ENCODE measurements around the gene CDK5RAP3. TPM values are rescaled to one million over a fixed set of nuclear protein-coding genes. Genes with fewer than 3 reads are reported as not detected.

Gene CDK5RAP3
- total and polyA plus RNA-seq, 2 experiments from 2014 or later = 92.6 to 106 TPM

DNA sequence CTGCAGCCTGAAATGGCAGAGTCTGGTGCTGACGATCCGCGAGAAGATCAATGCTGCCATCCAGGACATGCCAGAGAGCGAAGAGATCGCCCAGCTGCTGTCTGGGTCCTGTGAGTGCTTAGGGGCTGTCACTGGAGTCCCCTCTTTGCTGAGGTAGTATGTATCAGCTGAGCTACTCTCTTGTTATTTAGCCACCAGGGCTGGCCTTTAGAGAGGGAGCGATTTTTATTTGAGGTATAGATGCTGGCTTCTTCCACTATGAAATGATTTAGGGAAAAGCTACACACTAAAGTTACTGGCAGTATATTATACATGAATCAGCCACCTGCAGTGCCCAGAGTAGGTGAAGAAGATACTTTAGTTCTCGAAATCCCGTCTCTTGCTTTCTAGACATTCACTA lies 2.6 kb downstream of the CDK5RAP3 start:
- DNase-seq (ENCODE audit: low spot score) (no peak), ATAC-seq (no peak)
- no peaks in the 10 kb centered on the region for H3K9me2 ChIP-seq (ENCODE audit: insufficient read depth)
- H3F3A ChIP-seq (replicated peaks; ENCODE audit: low read depth) = peaks cover 3% of the 10 kb centered on the region; the same call in 1 of the 2 replicates
- Mint-ChIP-seq H3K4me3 (no peak overlapping the region), H3K27ac (no peak overlapping the region), H3K27me3 (ENCODE audit: insufficient read depth, low read depth, poor library complexity) (peaks cover 13% of the 10 kb centered on the region), H3K4me1 (peaks cover 4% of the 10 kb centered on the region), H3K36me3 (ENCODE audit: low read depth) (peaks cover 50% of the 10 kb centered on the region), H3K9me3 (no peaks in the 10 kb centered on the region)
- no peak overlapping the region for H3K4me2 ChIP-seq
- no peaks in the 10 kb centered on the region for H3K36me3 ChIP-seq (ENCODE audit: insufficient read depth)
- TF ChIP-seq ZNF114 (CRISPR knock-in tag; IDR thresholded peaks at IDR 0.05) (no peak), EZH2phosphoT487 (IDR thresholded peaks at IDR 0.05; ENCODE audit: unreplicated experiment) (no peak)
- TF ChIP-seq, protein P1, sequence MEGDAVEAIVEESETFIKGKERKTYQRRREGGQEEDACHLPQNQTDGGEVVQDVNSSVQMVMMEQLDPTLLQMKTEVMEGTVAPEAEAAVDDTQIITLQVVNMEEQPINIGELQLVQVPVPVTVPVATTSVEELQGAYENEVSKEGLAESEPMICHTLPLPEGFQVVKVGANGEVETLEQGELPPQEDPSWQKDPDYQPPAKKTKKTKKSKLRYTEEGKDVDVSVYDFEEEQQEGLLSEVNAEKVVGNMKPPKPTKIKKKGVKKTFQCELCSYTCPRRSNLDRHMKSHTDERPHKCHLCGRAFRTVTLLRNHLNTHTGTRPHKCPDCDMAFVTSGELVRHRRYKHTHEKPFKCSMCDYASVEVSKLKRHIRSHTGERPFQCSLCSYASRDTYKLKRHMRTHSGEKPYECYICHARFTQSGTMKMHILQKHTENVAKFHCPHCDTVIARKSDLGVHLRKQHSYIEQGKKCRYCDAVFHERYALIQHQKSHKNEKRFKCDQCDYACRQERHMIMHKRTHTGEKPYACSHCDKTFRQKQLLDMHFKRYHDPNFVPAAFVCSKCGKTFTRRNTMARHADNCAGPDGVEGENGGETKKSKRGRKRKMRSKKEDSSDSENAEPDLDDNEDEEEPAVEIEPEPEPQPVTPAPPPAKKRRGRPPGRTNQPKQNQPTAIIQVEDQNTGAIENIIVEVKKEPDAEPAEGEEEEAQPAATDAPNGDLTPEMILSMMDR (conservative IDR thresholded peaks at IDR 0.05; ENCODE audit: low read depth in 2 of 2) = no peak
- TF ChIP-seq, protein P2, sequence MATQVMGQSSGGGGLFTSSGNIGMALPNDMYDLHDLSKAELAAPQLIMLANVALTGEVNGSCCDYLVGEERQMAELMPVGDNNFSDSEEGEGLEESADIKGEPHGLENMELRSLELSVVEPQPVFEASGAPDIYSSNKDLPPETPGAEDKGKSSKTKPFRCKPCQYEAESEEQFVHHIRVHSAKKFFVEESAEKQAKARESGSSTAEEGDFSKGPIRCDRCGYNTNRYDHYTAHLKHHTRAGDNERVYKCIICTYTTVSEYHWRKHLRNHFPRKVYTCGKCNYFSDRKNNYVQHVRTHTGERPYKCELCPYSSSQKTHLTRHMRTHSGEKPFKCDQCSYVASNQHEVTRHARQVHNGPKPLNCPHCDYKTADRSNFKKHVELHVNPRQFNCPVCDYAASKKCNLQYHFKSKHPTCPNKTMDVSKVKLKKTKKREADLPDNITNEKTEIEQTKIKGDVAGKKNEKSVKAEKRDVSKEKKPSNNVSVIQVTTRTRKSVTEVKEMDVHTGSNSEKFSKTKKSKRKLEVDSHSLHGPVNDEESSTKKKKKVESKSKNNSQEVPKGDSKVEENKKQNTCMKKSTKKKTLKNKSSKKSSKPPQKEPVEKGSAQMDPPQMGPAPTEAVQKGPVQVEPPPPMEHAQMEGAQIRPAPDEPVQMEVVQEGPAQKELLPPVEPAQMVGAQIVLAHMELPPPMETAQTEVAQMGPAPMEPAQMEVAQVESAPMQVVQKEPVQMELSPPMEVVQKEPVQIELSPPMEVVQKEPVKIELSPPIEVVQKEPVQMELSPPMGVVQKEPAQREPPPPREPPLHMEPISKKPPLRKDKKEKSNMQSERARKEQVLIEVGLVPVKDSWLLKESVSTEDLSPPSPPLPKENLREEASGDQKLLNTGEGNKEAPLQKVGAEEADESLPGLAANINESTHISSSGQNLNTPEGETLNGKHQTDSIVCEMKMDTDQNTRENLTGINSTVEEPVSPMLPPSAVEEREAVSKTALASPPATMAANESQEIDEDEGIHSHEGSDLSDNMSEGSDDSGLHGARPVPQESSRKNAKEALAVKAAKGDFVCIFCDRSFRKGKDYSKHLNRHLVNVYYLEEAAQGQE (IDR thresholded peaks at IDR 0.05; ENCODE audit: unreplicated experiment) = no peak
- peaks cover 11% of the 10 kb centered on the region for H3K4me1 ChIP-seq (ENCODE audit: insufficient read depth)
- H3K27me3 ChIP-seq (ENCODE audit: insufficient read depth) = no peaks in the 10 kb centered on the region
- no peak overlapping the region for H2AFZ ChIP-seq
- no peak overlapping the region for H3K4me3 ChIP-seq
- H3K79me2 ChIP-seq (replicated peaks; ENCODE audit: insufficient read depth) = 0 out of 2 replicates have a peak, but pooled peaks cover 7% of the 10 kb centered on the region
- peaks cover under 1% of the 10 kb centered on the region for H4K20me1 ChIP-seq (replicated peaks; ENCODE audit: insufficient read depth)
- H3K27ac ChIP-seq (ENCODE audit: low read depth) = no peak overlapping the region

DNA sequence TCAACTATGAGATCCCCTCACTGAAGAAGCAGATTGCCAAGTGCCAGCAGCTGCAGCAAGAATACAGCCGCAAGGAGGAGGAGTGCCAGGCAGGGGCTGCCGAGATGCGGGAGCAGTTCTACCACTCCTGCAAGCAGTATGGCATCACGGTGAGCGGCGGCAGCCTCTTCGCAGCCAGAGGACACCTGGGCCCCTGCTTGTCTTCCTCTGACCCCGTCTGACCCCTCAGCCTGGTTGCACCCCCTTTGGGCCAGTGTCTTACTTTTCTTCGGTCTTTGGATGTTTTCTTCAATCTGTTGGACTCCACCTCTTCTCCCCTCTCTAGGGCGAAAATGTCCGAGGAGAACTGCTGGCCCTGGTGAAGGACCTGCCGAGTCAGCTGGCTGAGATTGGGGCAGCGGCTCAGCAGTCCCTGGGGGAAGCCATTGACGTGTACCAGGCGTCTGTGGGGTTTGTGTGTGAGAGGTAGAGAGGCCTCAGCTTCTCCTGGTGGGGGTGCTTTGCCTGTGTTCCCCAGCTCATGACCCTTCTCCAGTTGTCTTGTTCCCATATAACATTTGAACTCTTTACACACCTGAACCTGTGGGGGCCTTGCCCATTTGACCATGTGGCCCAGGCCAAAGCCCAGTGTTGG lies 4.4 kb downstream of the CDK5RAP3 start:
- Histone ChIP-seq H3K4me2 (no peak overlapping the region), H3K9me2 (ENCODE audit: insufficient read depth) (no peaks in the 10 kb centered on the region), H3K4me1 (ENCODE audit: insufficient read depth) (peaks cover 7% of the 10 kb centered on the region), H4K20me1 (replicated peaks; ENCODE audit: insufficient read depth) (peaks cover 4% of the 10 kb centered on the region), H3K36me3 (ENCODE audit: insufficient read depth) (peaks cover 15% of the 10 kb centered on the region; the same call in 1 of the 2 replicates), H3K79me2 (replicated peaks; ENCODE audit: insufficient read depth) (0 out of 2 replicates have a peak, but pooled peaks cover 7% of the 10 kb centered on the region), H3F3A (replicated peaks; ENCODE audit: low read depth) (peaks cover 3% of the 10 kb centered on the region; the same call in 1 of the 2 replicates), H3K27me3 (ENCODE audit: insufficient read depth) (no peaks in the 10 kb centered on the region), H3K27ac (ENCODE audit: low read depth) (no peak overlapping the region), H3K4me3 (no peak overlapping the region), H2AFZ (no peak overlapping the region)
- ATAC-seq (no peak), DNase-seq (ENCODE audit: low spot score) (peak; percentile 47)
- peaks cover 12% of the 10 kb centered on the region for H3K27me3 Mint-ChIP-seq (ENCODE audit: insufficient read depth, low read depth, poor library complexity)
- TF ChIP-seq STAT1 (IDR thresholded peaks at IDR 0.05; ENCODE audit: unreplicated experiment) = no peak
- TF ChIP-seq, protein P1 (conservative IDR thresholded peaks at IDR 0.05; ENCODE audit: low read depth in 2 of 2) = peak; percentile 27 to 54; a peak in 3 of 4 replicates
- TF ChIP-seq ZNF331 (CRISPR knock-in tag; IDR thresholded peaks at IDR 0.05; ENCODE audit: low read depth) = no peak
- H3K4me3 Mint-ChIP-seq = no peak overlapping the region
- H3K27ac Mint-ChIP-seq = no peak overlapping the region
- H3K36me3 Mint-ChIP-seq (ENCODE audit: low read depth) = peaks cover 68% of the 10 kb centered on the region
- peaks cover 2% of the 10 kb centered on the region for H3K4me1 Mint-ChIP-seq
- no peaks in the 10 kb centered on the region; the same call in 2 of the 3 replicates for H3K9me3 Mint-ChIP-seq
